Caco-2 (cell line): Measurements from ENCODE around the gene PSD2. TPM values are rescaled to one million over a fixed set of nuclear protein-coding genes. Genes with fewer than 3 reads are reported as not detected.

Experiments used
- BruUV-seq: library from RNA; stranded (reverse); fragments of 400-500 nt; replicated peaks from 2 replicates; lab custom pipeline; 2021; lab: Mats Ljungman, UMichigan
- CTCF ChIA-PET: fragments of 300-600 bp; sonication (Branson Sonifier 250); formaldehyde crosslinking; loops from one replicate; lab custom pipeline; 2022; ENCODE audit warnings: antibody characterized with exemption; lab: Charles Lee
- POLR2A ChIA-PET: fragments of 300-600 bp; sonication (Branson Sonifier 250); formaldehyde crosslinking; loops from one replicate; lab custom pipeline; 2022; ENCODE audit warnings: antibody characterized with exemption; lab: Charles Lee
- DNase-seq, 2 experiments: peaks; one replicate each; pipeline versions ENCODE4 v3.0.0 to v3.0.0-alpha.2; 2020 to 2022
- H3K27me3 ChIP-seq: replicated peaks from 2 replicates; pipeline ENCODE4 v1.6.0; 2011; ENCODE audit warnings: low read length; ENCODE audit not compliant: control insufficient read depth, insufficient read depth
- H3K36me3 ChIP-seq: 2 replicates; pipeline ENCODE4 v1.5.1; 2011; ENCODE audit warnings: low read length; ENCODE audit not compliant: control insufficient read depth, insufficient read depth
- H3K4me1 ChIP-seq: fragments of 250-450 bp; sonication (Bioruptor Pico); 2 replicates; pipeline ENCODE4 v1.5.1; 2020; ENCODE audit warnings: mild to moderate bottlenecking
- H3K4me3 ChIP-seq: 2 replicates; pipeline ENCODE4 v1.5.1; 2011; ENCODE audit warnings: low read depth, mild to moderate bottlenecking, control low read depth, low read length
- H3K9me3 ChIP-seq: fragments of 250-450 bp; sonication (Bioruptor Pico); 2 replicates; pipeline ENCODE4 v1.5.1; 2020; ENCODE audit warnings: mild to moderate bottlenecking, moderate library complexity
- H3K27ac Mint-ChIP-seq: one replicate; pipeline ENCODE4 v1.8.0; 2022; ENCODE audit warnings: mixed read lengths; ENCODE audit not compliant: unreplicated experiment
- H3K27me3 Mint-ChIP-seq: one replicate; pipeline ENCODE4 v1.8.0; 2022; ENCODE audit warnings: mixed read lengths; ENCODE audit not compliant: insufficient read depth, unreplicated experiment
- H3K36me3 Mint-ChIP-seq: one replicate; pipeline ENCODE4 v1.8.0; 2022; ENCODE audit warnings: mild to moderate bottlenecking, mixed read lengths; ENCODE audit not compliant: insufficient read depth, unreplicated experiment
- H3K4me1 Mint-ChIP-seq: one replicate; pipeline ENCODE4 v1.8.0; 2022; ENCODE audit warnings: low read depth, mixed read lengths; ENCODE audit not compliant: unreplicated experiment
- H3K4me3 Mint-ChIP-seq: one replicate; pipeline ENCODE4 v1.8.0; 2022; ENCODE audit warnings: mild to moderate bottlenecking, moderate library complexity, mixed read lengths; ENCODE audit not compliant: unreplicated experiment
- H3K9me3 Mint-ChIP-seq: one replicate; pipeline ENCODE4 v1.8.0; 2022; ENCODE audit warnings: mixed read lengths; ENCODE audit not compliant: unreplicated experiment
- intact Hi-C: fragments of 100-400 bp; cut with micrococcal nuclease; formaldehyde crosslinking; loops from one replicate; pipeline ENCODE4 v1.10.0; 2022; ENCODE audit not compliant: unreplicated experiment
- total RNA-seq: library from RNA; stranded (reverse); gene quantifications from 2 replicates; pipeline ENCODE4 v1.2.3, GENCODE V29; 2022
- TF ChIP-seq, protein P1 (sequence below), 2 experiments: fragments of 200-600 bp in 1 of 2; IDR thresholded peaks; 1 replicate in 1 of 2; 2 replicates in 1 of 2; pipeline versions ENCODE4 v1.5.1 to v1.8.0; 2011 to 2022; ENCODE audit warnings: antibody characterized with exemption in 1 of 2, control low read depth in 1 of 2, inconsistent platforms in 1 of 2, low read depth in 1 of 2, low read length in 1 of 2, mild to moderate bottlenecking in 1 of 2, moderate library complexity in 1 of 2; ENCODE audit not compliant: insufficient read depth in 1 of 2, severe bottlenecking in 1 of 2, unreplicated experiment in 1 of 2

Gene PSD2
- total RNA-seq, 1 experiment from 2014 or later = 0.09 TPM

DNA sequence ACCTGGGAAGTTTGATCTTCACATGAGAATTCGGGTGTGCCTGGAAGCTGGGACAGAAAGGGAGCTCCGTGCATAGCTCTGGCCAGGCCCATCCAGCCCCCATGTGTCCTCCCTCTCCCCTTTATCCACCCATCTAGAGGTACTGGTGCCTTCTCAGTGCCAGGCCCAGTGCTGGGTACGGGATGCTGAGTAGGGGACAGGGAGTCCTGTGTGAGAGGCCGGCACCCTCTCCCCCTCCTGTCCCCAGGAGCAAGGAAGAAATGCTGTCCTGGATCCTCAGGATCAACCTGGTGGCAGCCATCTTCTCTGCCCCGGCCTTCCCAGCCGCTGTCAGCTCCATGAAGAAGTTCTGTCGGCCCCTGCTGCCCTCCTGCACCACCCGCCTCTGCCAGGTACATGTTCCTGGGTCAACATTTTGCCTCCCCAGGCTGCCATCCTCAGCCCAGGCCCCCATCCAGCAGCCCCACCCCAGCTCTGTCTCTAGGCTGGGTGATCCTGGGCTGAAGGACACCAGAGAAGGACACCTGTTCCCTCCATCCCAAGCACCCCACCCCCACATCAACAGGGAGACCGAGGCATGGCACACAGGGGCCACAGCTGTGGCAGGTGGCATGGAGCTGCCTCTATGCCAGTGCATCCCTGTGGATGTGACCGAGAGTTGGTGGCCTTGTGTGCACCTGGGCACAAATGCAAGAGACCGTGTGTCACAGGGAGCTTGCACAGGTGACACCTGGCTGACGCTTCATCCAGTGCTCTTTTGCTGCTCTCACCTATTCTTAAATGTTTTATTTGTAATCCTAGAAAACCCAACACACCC, 43.0 kb downstream of the PSD2 start:
- Mint-ChIP-seq H3K36me3 (no peaks in the 10 kb centered on the region), H3K27me3 (peaks cover 8% of the 10 kb centered on the region), H3K27ac (no peak overlapping the region), H3K9me3 (no peaks in the 10 kb centered on the region), H3K4me1 (no peaks in the 10 kb centered on the region), H3K4me3 (no peak overlapping the region)
- Histone ChIP-seq H3K4me3 (no peak overlapping the region), H3K36me3 (no peaks in the 10 kb centered on the region), H3K9me3 (no peaks in the 10 kb centered on the region), H3K4me1 (no peaks in the 10 kb centered on the region), H3K27me3 (no peaks in the 10 kb centered on the region; the same call in 1 of the 2 replicates)
- no TSS peak for BruUV-seq
- POLR2A ChIA-PET = no interaction called here
- TF ChIP-seq, protein P1, sequence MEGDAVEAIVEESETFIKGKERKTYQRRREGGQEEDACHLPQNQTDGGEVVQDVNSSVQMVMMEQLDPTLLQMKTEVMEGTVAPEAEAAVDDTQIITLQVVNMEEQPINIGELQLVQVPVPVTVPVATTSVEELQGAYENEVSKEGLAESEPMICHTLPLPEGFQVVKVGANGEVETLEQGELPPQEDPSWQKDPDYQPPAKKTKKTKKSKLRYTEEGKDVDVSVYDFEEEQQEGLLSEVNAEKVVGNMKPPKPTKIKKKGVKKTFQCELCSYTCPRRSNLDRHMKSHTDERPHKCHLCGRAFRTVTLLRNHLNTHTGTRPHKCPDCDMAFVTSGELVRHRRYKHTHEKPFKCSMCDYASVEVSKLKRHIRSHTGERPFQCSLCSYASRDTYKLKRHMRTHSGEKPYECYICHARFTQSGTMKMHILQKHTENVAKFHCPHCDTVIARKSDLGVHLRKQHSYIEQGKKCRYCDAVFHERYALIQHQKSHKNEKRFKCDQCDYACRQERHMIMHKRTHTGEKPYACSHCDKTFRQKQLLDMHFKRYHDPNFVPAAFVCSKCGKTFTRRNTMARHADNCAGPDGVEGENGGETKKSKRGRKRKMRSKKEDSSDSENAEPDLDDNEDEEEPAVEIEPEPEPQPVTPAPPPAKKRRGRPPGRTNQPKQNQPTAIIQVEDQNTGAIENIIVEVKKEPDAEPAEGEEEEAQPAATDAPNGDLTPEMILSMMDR (IDR thresholded peaks at IDR 0.05; ENCODE audit: insufficient read depth in 1 of 2, low read depth in 1 of 2, low read length in 1 of 2, severe bottlenecking in 1 of 2, unreplicated experiment in 1 of 2) = no peak
- CTCF ChIA-PET = interaction anchor here (1.1 to 1.3 kb wide), 2 partner anchors 51 to 73 kb away, joined by 4 read pairs; no protein-coding TSS in a partner anchor
- intact Hi-C loops = no loop called here
- DNase-seq = peak in 1 of 2 experiments; percentile 22

DNA sequence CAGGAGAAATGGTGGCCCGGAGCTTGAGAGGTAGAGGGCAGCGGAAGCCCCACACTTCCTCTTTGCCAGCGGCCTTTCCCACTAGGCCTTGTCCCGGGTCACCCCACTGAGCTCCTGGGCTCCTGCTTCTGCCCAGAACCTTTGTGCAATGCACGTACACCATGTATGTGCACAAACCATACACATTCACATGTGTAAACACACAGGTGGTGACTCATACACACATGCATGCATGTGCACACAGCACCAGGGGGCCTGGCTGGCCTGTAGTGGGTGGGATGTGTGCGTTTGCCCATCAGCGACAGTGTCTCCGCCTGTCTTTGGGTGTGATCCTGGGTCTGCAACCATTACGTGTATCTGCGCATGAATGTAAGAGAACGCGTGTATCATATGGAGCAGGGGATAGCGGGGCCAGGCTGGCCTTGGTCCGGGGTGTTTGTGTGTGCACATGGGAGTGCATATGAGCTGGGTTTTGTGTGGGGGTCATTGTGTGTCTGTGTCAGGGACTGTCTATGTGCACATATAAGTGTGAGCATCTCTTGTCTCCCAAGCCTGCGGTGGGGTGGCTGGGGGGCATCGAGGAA, 43.7 kb downstream of the PSD2 start:
- H3K9me3 Mint-ChIP-seq = no peaks in the 10 kb centered on the region
- POLR2A ChIA-PET = no interaction called here

DNA sequence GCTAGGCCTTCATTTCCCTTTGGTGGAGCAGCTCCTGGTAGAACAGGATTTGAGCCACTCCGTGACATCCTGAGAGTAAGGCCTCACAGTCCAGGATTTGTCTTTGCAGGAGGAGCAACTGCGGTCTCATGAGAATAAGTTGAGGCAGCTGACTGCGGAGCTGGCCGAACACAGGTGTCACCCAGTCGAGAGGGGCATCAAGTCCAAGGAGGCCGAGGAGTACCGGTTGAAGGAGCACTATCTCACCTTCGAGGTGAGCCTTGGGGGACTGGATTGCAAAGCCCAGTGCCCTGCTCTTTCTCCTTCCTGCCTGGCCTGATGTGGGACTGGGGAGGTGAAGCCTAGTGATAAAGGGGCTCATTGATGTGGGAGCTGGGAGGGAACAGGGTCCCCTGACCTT, 44.3 kb downstream of the PSD2 start:
- intact Hi-C loops = no loop called here
- H3K27ac Mint-ChIP-seq = no peak overlapping the region
- H3K4me1 ChIP-seq = no peaks in the 10 kb centered on the region
- POLR2A ChIA-PET = no interaction called here
- BruUV-seq = no TSS peak
- H3K4me3 Mint-ChIP-seq = no peak overlapping the region
- peaks cover 8% of the 10 kb centered on the region for H3K27me3 Mint-ChIP-seq
- no peaks in the 10 kb centered on the region for H3K36me3 Mint-ChIP-seq
- peak in 1 of 2 experiments; percentile 22 for DNase-seq
- H3K9me3 Mint-ChIP-seq = no peaks in the 10 kb centered on the region
- H3K4me1 Mint-ChIP-seq = no peaks in the 10 kb centered on the region
- no peaks in the 10 kb centered on the region for H3K9me3 ChIP-seq
- H3K4me3 ChIP-seq = no peak overlapping the region
- no peaks in the 10 kb centered on the region; the same call in 1 of the 2 replicates for H3K27me3 ChIP-seq
- no peaks in the 10 kb centered on the region for H3K36me3 ChIP-seq
- CTCF ChIA-PET = interaction anchor here (0.6 kb wide), 1 partner anchor 92 kb away, joined by 3 read pairs; no protein-coding TSS in a partner anchor
- TF ChIP-seq, protein P1 (IDR thresholded peaks at IDR 0.05; ENCODE audit: insufficient read depth in 1 of 2, low read depth in 1 of 2, low read length in 1 of 2, severe bottlenecking in 1 of 2, unreplicated experiment in 1 of 2) = no peak

More for the DNA sequence above, 43.7 kb downstream of the PSD2 start:
- CTCF ChIA-PET = interaction anchor here (1.1 kb wide), 1 partner anchor 74 kb away, joined by 4 read pairs; no protein-coding TSS in a partner anchor
- no peak overlapping the region for H3K27ac Mint-ChIP-seq
- peak in 1 of 2 experiments; percentile 29 for DNase-seq
- Histone ChIP-seq H3K9me3 (no peaks in the 10 kb centered on the region), H3K4me1 (no peaks in the 10 kb centered on the region), H3K36me3 (no peaks in the 10 kb centered on the region), H3K4me3 (no peak overlapping the region), H3K27me3 (no peaks in the 10 kb centered on the region; the same call in 1 of the 2 replicates)
- intact Hi-C loops = no loop called here
- no peaks in the 10 kb centered on the region for H3K4me1 Mint-ChIP-seq
- H3K4me3 Mint-ChIP-seq = no peak overlapping the region
- H3K27me3 Mint-ChIP-seq = peaks cover 9% of the 10 kb centered on the region
- BruUV-seq = no TSS peak
- H3K36me3 Mint-ChIP-seq = no peaks in the 10 kb centered on the region
- TF ChIP-seq, protein P1 (IDR thresholded peaks at IDR 0.05; ENCODE audit: insufficient read depth in 1 of 2, low read depth in 1 of 2, low read length in 1 of 2, severe bottlenecking in 1 of 2, unreplicated experiment in 1 of 2) = no peak
